Measurements from ENCODE around the gene BIN1.

Gene BIN1

GRCh38 chr2:127001751-127002150 lies 105.2 kb downstream of the BIN1 start:
- H3K9ac ChIP-seq (ENCODE audit: insufficient read length), result no peak overlapping the region

DNA sequence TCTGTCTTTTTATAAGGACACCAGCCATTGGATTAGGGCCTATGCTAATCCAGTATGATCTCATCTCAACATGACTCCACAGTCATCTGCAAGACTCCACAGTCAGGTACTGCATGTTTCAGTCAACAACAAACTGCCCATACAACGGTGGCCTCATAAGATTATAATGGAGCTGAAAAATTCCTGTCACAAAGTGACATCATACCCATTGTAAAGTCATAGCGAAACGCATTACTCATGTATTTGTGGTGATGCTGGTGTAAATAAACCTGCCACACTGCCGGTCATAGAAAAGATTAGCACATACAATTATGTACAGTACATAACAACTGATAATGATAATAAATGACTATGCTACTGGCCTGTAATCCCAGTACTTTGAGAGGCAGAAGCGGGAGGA lies 106.0 kb downstream of the BIN1 start:
- Histone ChIP-seq H3K36me3 (ENCODE audit: insufficient read depth, low read length) (no peaks in the 10 kb centered on the region), H3K9ac (ENCODE audit: insufficient read length) (no peak overlapping the region), H3K4me3 (no peak overlapping the region), H3K9me3 (ENCODE audit: low read depth, low read length) (no peaks in the 10 kb centered on the region), H3K27ac (no peak overlapping the region)
- TF ChIP-seq POLR2AphosphoS5 (IDR thresholded peaks at IDR 0.05; ENCODE audit: borderline replicate concordance, low read depth, low read length) (no peak), EZH2 (IDR thresholded peaks at IDR 0.05) (no peak), FOXP2 (optimal IDR thresholded peaks at IDR 0.05; ENCODE audit: control extremely low read depth, extremely low read length, insufficient read depth) (no peak)
- no peak for DNase-seq (ENCODE audit: low read depth, low spot score)

More at GRCh38 chr2:127001751-127002150, 105.2 kb downstream of the BIN1 start:
- Histone ChIP-seq H3K4me3 (no peak overlapping the region), H3K9me3 (ENCODE audit: low read depth, low read length) (no peaks in the 10 kb centered on the region), H3K36me3 (ENCODE audit: insufficient read depth, low read length) (no peaks in the 10 kb centered on the region), H3K27ac (no peak overlapping the region)
- DNase-seq (ENCODE audit: low read depth, low spot score), result peak; percentile 5
- TF ChIP-seq EZH2 (IDR thresholded peaks at IDR 0.05) (no peak), FOXP2 (optimal IDR thresholded peaks at IDR 0.05; ENCODE audit: control extremely low read depth, extremely low read length, insufficient read depth) (no peak), POLR2AphosphoS5 (IDR thresholded peaks at IDR 0.05; ENCODE audit: borderline replicate concordance, low read depth, low read length) (no peak)

GRCh38 chr2:127000194-127000593 lies 106.8 kb downstream of the BIN1 start:
- H3K27ac ChIP-seq, result no peak overlapping the region
- H3K9me3 ChIP-seq (ENCODE audit: low read depth, low read length), result no peaks in the 10 kb centered on the region
- DNase-seq (ENCODE audit: low read depth, low spot score), result no peak
- no peak overlapping the region for H3K9ac ChIP-seq (ENCODE audit: insufficient read length)
- TF ChIP-seq EZH2 (IDR thresholded peaks at IDR 0.05) (no peak), FOXP2 (optimal IDR thresholded peaks at IDR 0.05; ENCODE audit: control extremely low read depth, extremely low read length, insufficient read depth) (no peak), POLR2AphosphoS5 (IDR thresholded peaks at IDR 0.05; ENCODE audit: borderline replicate concordance, low read depth, low read length) (no peak)
- no peak overlapping the region for H3K4me3 ChIP-seq
- H3K36me3 ChIP-seq (ENCODE audit: insufficient read depth, low read length), result no peaks in the 10 kb centered on the region

- Histone ChIP-seq H3K9me3 (ENCODE audit: low read depth, low read length) (no peaks in the 10 kb centered on the region), H3K9ac (ENCODE audit: insufficient read length) (no peak overlapping the region), H3K27ac (no peak overlapping the region), H3K4me3 (no peak overlapping the region), H3K36me3 (ENCODE audit: insufficient read depth, low read length) (no peaks in the 10 kb centered on the region)
- no peak for DNase-seq (ENCODE audit: low read depth, low spot score)
- TF ChIP-seq POLR2AphosphoS5 (IDR thresholded peaks at IDR 0.05; ENCODE audit: borderline replicate concordance, low read depth, low read length), result no peak
- no peak for TF ChIP-seq FOXP2 (optimal IDR thresholded peaks at IDR 0.05; ENCODE audit: control extremely low read depth, extremely low read length, insufficient read depth)
- TF ChIP-seq EZH2 (IDR thresholded peaks at IDR 0.05), result no peak
Measured at GRCh38 chr2:126999106-126999756, 107.7 kb downstream of the BIN1 start.

DNA sequence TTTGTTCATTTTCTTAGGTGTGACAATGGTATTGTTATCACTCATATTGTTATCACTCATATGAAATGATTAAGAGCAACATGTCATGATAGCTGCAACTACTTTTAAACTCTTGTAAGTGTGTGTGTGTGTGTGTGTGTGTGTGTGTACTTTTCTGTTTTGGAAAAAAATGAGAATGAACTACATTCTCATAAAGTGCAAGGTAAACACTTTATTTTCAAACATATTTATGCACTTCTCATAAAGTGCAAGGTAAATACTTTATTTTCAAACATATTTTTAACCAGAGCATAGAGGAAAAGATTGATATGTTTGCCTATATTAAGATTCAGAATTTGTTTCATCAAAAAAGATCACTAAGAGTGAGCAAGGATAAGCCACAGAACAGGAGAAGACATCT lies 108.5 kb downstream of the BIN1 start:
- Histone ChIP-seq H3K9ac (ENCODE audit: insufficient read length) (no peak overlapping the region), H3K9me3 (ENCODE audit: low read depth, low read length) (no peaks in the 10 kb centered on the region), H3K36me3 (ENCODE audit: insufficient read depth, low read length) (no peaks in the 10 kb centered on the region), H3K4me3 (no peak overlapping the region), H3K27ac (no peak overlapping the region)
- TF ChIP-seq POLR2AphosphoS5 (IDR thresholded peaks at IDR 0.05; ENCODE audit: borderline replicate concordance, low read depth, low read length), result no peak
- no peak for TF ChIP-seq FOXP2 (optimal IDR thresholded peaks at IDR 0.05; ENCODE audit: control extremely low read depth, extremely low read length, insufficient read depth)
- no peak for TF ChIP-seq EZH2 (IDR thresholded peaks at IDR 0.05)
- DNase-seq (ENCODE audit: low read depth, low spot score), result no peak
